NCI-H2227 treated with DMSO at 0.1 percent for 48 hours (cell line): Measurements from ENCODE around the gene KCNJ3.
"Not testable (repeated sequence)": the region's sequence is repeated elsewhere in the genome, so short reads cannot be mapped to it uniquely, and the experiment has no call there.

Experiments used
- DNase-seq: peaks from one replicate; lab custom pipeline; 2025; lab: John Stamatoyannopoulos, UW

KCNJ3 gene

GRCh38 chr2:154844513-154844912, 146.0 kb downstream of the KCNJ3 start:
- DNase-seq = no peak

GRCh38 chr2:154846842-154847241, 148.3 kb downstream of the KCNJ3 start:
- DNase-seq = peak; percentile 21

- no peak for DNase-seq
These were observed 151.0 kb downstream of the KCNJ3 start for GRCh38 chr2:154849482-154849881.

GRCh38 chr2:154850532-154850931, 152.0 kb downstream of the KCNJ3 start:
- no peak for DNase-seq

- DNase-seq = no peak
These were observed 156.6 kb downstream of the KCNJ3 start for GRCh38 chr2:154855138-154855537.

- not testable (repeated sequence) for DNase-seq
These were observed 168.7 kb downstream of the KCNJ3 start for GRCh38 chr2:154867151-154867550.

- no peak for DNase-seq
These were observed 177.5 kb downstream of the KCNJ3 start for GRCh38 chr2:154875999-154876398.

GRCh38 chr2:154882725-154883124, 184.2 kb downstream of the KCNJ3 start:
- no peak for DNase-seq

- DNase-seq = no peak
These were observed 187.8 kb downstream of the KCNJ3 start for GRCh38 chr2:154886316-154886715.

- DNase-seq = no peak
These were observed 199.8 kb downstream of the KCNJ3 start for GRCh38 chr2:154898269-154898668.

GRCh38 chr2:154901063-154901462, 202.6 kb downstream of the KCNJ3 start:
- DNase-seq = no peak
